ENCODE results near the gene FAH. TPM values are rescaled to one million over a fixed set of nuclear protein-coding genes. Genes with fewer than 3 reads are reported as not detected.

Gene FAH
- 10 to 100 TPM; 32.0 to 34.6 TPM for total RNA-seq

GRCh38 chr15:80152896-80153876 lies at the start of gene FAH:
Gene FAH, plus strand, starts transcription at chr15:80152999. Its CDS starts 56 bp downstream, at chr15:80153055.
- Mint-ChIP-seq H3K27ac (peak within 1 kb of the TSS; percentile 84), H3K9me3 (no peaks in the 10 kb centered on the region), H3K36me3 (peaks cover 12% of the 10 kb centered on the region), H3K4me1 (peaks cover 24% of the 10 kb centered on the region), H3K27me3 (peaks cover 6% of the 10 kb centered on the region), H3K4me3 (peak within 1 kb of the TSS; percentile 94)
- POLR2A ChIA-PET = interaction anchor here (0.8 to 2.1 kb wide), 3 partner anchors 77 to 230 kb away, joined by 3 to 12 read pairs (median 6); partner anchors contain the start of gene ZFAND6
- DNase-seq (peak; percentile 55), ATAC-seq (ENCODE audit: low read depth) (peak; percentile 70)

GRCh38 chr15:80105193-80105592 lies 47.6 kb upstream of the FAH start:
- POLR2A ChIA-PET = no interaction called here
- Mint-ChIP-seq H3K27me3 (no peaks in the 10 kb centered on the region), H3K36me3 (peaks cover 10% of the 10 kb centered on the region), H3K4me3 (no peak overlapping the region), H3K9me3 (no peaks in the 10 kb centered on the region), H3K4me1 (peaks cover 7% of the 10 kb centered on the region), H3K27ac (no peak overlapping the region)
- ATAC-seq (ENCODE audit: low read depth) = no peak
- DNase-seq = no peak

- DNase-seq (no peak), ATAC-seq (ENCODE audit: low read depth) (no peak)
- H3K27ac Mint-ChIP-seq = no peak overlapping the region
- H3K36me3 Mint-ChIP-seq = peaks cover 10% of the 10 kb centered on the region
- no peaks in the 10 kb centered on the region for H3K9me3 Mint-ChIP-seq
- no peaks in the 10 kb centered on the region for H3K27me3 Mint-ChIP-seq
- POLR2A ChIA-PET = no interaction called here
- no peak overlapping the region for H3K4me3 Mint-ChIP-seq
- peaks cover 7% of the 10 kb centered on the region for H3K4me1 Mint-ChIP-seq
Observed at GRCh38 chr15:80105595-80105994, 47.2 kb upstream of the FAH start.

- no peaks in the 10 kb centered on the region for H3K9me3 Mint-ChIP-seq
- no peak for ATAC-seq (ENCODE audit: low read depth)
- peaks cover 7% of the 10 kb centered on the region for H3K4me1 Mint-ChIP-seq
- no peak for DNase-seq
- H3K4me3 Mint-ChIP-seq = no peak overlapping the region
- no peak overlapping the region for H3K27ac Mint-ChIP-seq
- POLR2A ChIA-PET = no interaction called here
- H3K27me3 Mint-ChIP-seq = no peaks in the 10 kb centered on the region
- H3K36me3 Mint-ChIP-seq = peaks cover 12% of the 10 kb centered on the region
Observed at GRCh38 chr15:80106051-80106450, 46.7 kb upstream of the FAH start.

GRCh38 chr15:80107204-80107603 lies 45.6 kb upstream of the FAH start:
- H3K4me1 Mint-ChIP-seq = peaks cover 5% of the 10 kb centered on the region
- no peak overlapping the region for H3K4me3 Mint-ChIP-seq
- POLR2A ChIA-PET = no interaction called here
- DNase-seq = no peak
- no peaks in the 10 kb centered on the region for H3K9me3 Mint-ChIP-seq
- no peak overlapping the region for H3K27ac Mint-ChIP-seq
- no peaks in the 10 kb centered on the region for H3K27me3 Mint-ChIP-seq
- H3K36me3 Mint-ChIP-seq = peaks cover 10% of the 10 kb centered on the region
- ATAC-seq (ENCODE audit: low read depth) = no peak

- ATAC-seq (ENCODE audit: low read depth) (no peak), DNase-seq (no peak)
- Mint-ChIP-seq H3K9me3 (no peaks in the 10 kb centered on the region), H3K27me3 (no peaks in the 10 kb centered on the region), H3K4me3 (no peak overlapping the region), H3K27ac (no peak overlapping the region), H3K4me1 (peaks cover 5% of the 10 kb centered on the region), H3K36me3 (peaks cover 10% of the 10 kb centered on the region)
- POLR2A ChIA-PET = no interaction called here
Observed at GRCh38 chr15:80107774-80108173, 45.0 kb upstream of the FAH start.

- Mint-ChIP-seq H3K27me3 (no peaks in the 10 kb centered on the region), H3K4me1 (peaks cover 5% of the 10 kb centered on the region), H3K4me3 (no peak overlapping the region), H3K27ac (no peak overlapping the region), H3K9me3 (no peaks in the 10 kb centered on the region), H3K36me3 (peaks cover 7% of the 10 kb centered on the region)
- ATAC-seq (ENCODE audit: low read depth) (no peak), DNase-seq (no peak)
- POLR2A ChIA-PET = no interaction called here
Observed at GRCh38 chr15:80109388-80109787, 43.4 kb upstream of the FAH start.

GRCh38 chr15:80110920-80111319 lies 41.9 kb upstream of the FAH start:
- POLR2A ChIA-PET = no interaction called here
- ATAC-seq (ENCODE audit: low read depth) (no peak), DNase-seq (no peak)
- Mint-ChIP-seq H3K4me3 (no peak overlapping the region), H3K9me3 (no peaks in the 10 kb centered on the region), H3K36me3 (peaks cover 7% of the 10 kb centered on the region), H3K27ac (no peak overlapping the region), H3K4me1 (peaks cover 2% of the 10 kb centered on the region), H3K27me3 (no peaks in the 10 kb centered on the region)

GRCh38 chr15:80114114-80114513 lies 38.7 kb upstream of the FAH start:
- H3K27ac Mint-ChIP-seq = no peak overlapping the region
- DNase-seq = no peak
- POLR2A ChIA-PET = no interaction called here
- H3K4me3 Mint-ChIP-seq = no peak overlapping the region
- no peaks in the 10 kb centered on the region for H3K4me1 Mint-ChIP-seq
- no peaks in the 10 kb centered on the region for H3K27me3 Mint-ChIP-seq
- H3K36me3 Mint-ChIP-seq = peaks cover 4% of the 10 kb centered on the region
- H3K9me3 Mint-ChIP-seq = no peaks in the 10 kb centered on the region
- no peak for ATAC-seq (ENCODE audit: low read depth)

- POLR2A ChIA-PET = no interaction called here
- no peaks in the 10 kb centered on the region for H3K4me1 Mint-ChIP-seq
Observed at GRCh38 chr15:80115021-80115420, 37.8 kb upstream of the FAH start.

GRCh38 chr15:80118956-80119355 lies 33.8 kb upstream of the FAH start:
- no peaks in the 10 kb centered on the region for H3K9me3 Mint-ChIP-seq
- peaks cover 11% of the 10 kb centered on the region for H3K36me3 Mint-ChIP-seq
- POLR2A ChIA-PET = no interaction called here
- H3K27ac Mint-ChIP-seq = no peak overlapping the region
- DNase-seq (no peak), ATAC-seq (ENCODE audit: low read depth) (no peak)
- H3K27me3 Mint-ChIP-seq = no peaks in the 10 kb centered on the region
- no peaks in the 10 kb centered on the region for H3K4me1 Mint-ChIP-seq
- H3K4me3 Mint-ChIP-seq = no peak overlapping the region

More at GRCh38 chr15:80115021-80115420, 37.8 kb upstream of the FAH start:
- Mint-ChIP-seq H3K4me3 (no peak overlapping the region), H3K9me3 (no peaks in the 10 kb centered on the region), H3K27ac (no peak overlapping the region), H3K36me3 (peaks cover 4% of the 10 kb centered on the region), H3K27me3 (no peaks in the 10 kb centered on the region)
- ATAC-seq (ENCODE audit: low read depth) (no peak), DNase-seq (no peak)

GRCh38 chr15:80120636-80121035 lies 32.2 kb upstream of the FAH start:
- no peak for ATAC-seq (ENCODE audit: low read depth)
- Mint-ChIP-seq H3K9me3 (no peaks in the 10 kb centered on the region), H3K27me3 (no peaks in the 10 kb centered on the region), H3K27ac (no peak overlapping the region), H3K4me3 (no peak overlapping the region), H3K4me1 (peaks cover under 1% of the 10 kb centered on the region), H3K36me3 (peaks cover 15% of the 10 kb centered on the region)
- POLR2A ChIA-PET = no interaction called here
- DNase-seq = no peak

- ATAC-seq (ENCODE audit: low read depth) = no peak
Observed at GRCh38 chr15:80121546-80121945, 31.3 kb upstream of the FAH start.

GRCh38 chr15:80123034-80123433 lies 29.8 kb upstream of the FAH start:
- Mint-ChIP-seq H3K4me3 (no peak overlapping the region), H3K9me3 (no peaks in the 10 kb centered on the region), H3K27ac (no peak overlapping the region), H3K4me1 (peaks cover 7% of the 10 kb centered on the region), H3K36me3 (peaks cover 23% of the 10 kb centered on the region), H3K27me3 (no peaks in the 10 kb centered on the region)
- ATAC-seq (ENCODE audit: low read depth) (no peak), DNase-seq (no peak)
- POLR2A ChIA-PET = no interaction called here

More at GRCh38 chr15:80121546-80121945, 31.3 kb upstream of the FAH start:
- peaks cover 7% of the 10 kb centered on the region for H3K4me1 Mint-ChIP-seq
- H3K4me3 Mint-ChIP-seq = no peak overlapping the region
- peaks cover 23% of the 10 kb centered on the region for H3K36me3 Mint-ChIP-seq
- no peaks in the 10 kb centered on the region for H3K9me3 Mint-ChIP-seq
- H3K27me3 Mint-ChIP-seq = no peaks in the 10 kb centered on the region
- POLR2A ChIA-PET = no interaction called here
- no peak overlapping the region for H3K27ac Mint-ChIP-seq
- no peak for DNase-seq
